HCT116 (cell line): ENCODE measurements around the gene LUC7L. TPM values are rescaled to one million over a fixed set of nuclear protein-coding genes. Genes with fewer than 3 reads are reported as not detected.

Source experiments
- ATAC-seq: fragments of 200-7000 bp; cut with Tn5 transposase; 2 replicates; pipeline ENCODE4 v1.9.1; 2020; ENCODE audit warnings: mild to moderate bottlenecking, moderate library complexity
- BruUV-seq: library from RNA; stranded (reverse); fragments of 400-500 nt; replicated peaks from 2 replicates; lab custom pipeline; 2021; lab: Mats Ljungman, UMichigan
- CTCF ChIA-PET: fragments of 300-600 bp; sonication (Branson Sonifier 250); formaldehyde crosslinking; loops from one replicate; lab custom pipeline; 2021; ENCODE audit warnings: antibody characterized with exemption; lab: Charles Lee
- POLR2A ChIA-PET: fragments of 300-600, 350-600 bp; sonication (Branson Sonifier 250); formaldehyde crosslinking; loops from one replicate; lab custom pipeline; 2021; ENCODE audit warnings: antibody characterized with exemption; lab: Charles Lee
- RAD21 ChIA-PET, 2 experiments: fragments of 300-600 bp; sonication (Branson Sonifier 250); formaldehyde crosslinking; loops; one replicate each; lab custom pipeline; 2023; ENCODE audit warnings: low total read pairs in 2 of 2; ENCODE audit not compliant: uncharacterized antibody in 2 of 2, unreplicated experiment in 2 of 2, low non-redundant PET in 1 of 2; lab: Charles Lee
- DNase-seq: peaks from one replicate; pipeline ENCODE4 v3.0.0-alpha.2; 2010; ENCODE audit warnings: low read depth, low spot score
- H2AFZ ChIP-seq: fragments of 200-600 bp; shearing (Covaris generic), sonication (generic); 2 replicates; pipeline ENCODE4 v1.6.1; 2017; ENCODE audit warnings: low read depth, mixed run types, mixed read lengths, antibody characterized with exemption, low read length; ENCODE audit not compliant: poor library complexity, severe bottlenecking
- H3K27ac ChIP-seq: 2 replicates; pipeline ENCODE4 v1.5.1; 2012; ENCODE audit warnings: low read depth, low read length
- H3K27me3 ChIP-seq: fragments of 200-600 bp; sonication (generic); 2 replicates; pipeline ENCODE4 v1.6.1; 2016; ENCODE audit warnings: mixed run types, low read length, mixed read lengths; ENCODE audit not compliant: insufficient read depth
- H3K36me3 ChIP-seq, 2 experiments: fragments of 200-500 bp in 1 of 2; fragments of 200-600 bp in 1 of 2; sonication (Bioruptor generic) in 1 of 2; sonication (generic) in 1 of 2; 2 replicates each; pipeline versions ENCODE4 v1.5.1 to v1.6.1; 2014 to 2016; ENCODE audit warnings: low read length in 2 of 2, inconsistent platforms in 1 of 2, mixed read lengths in 1 of 2, mixed run types in 1 of 2; ENCODE audit not compliant: insufficient read depth in 2 of 2, control insufficient read depth in 1 of 2
- H3K4me1 ChIP-seq, 2 experiments: fragments of 200-600 bp in 1 of 2; sonication (generic) in 1 of 2; 2 replicates each; pipeline versions ENCODE4 v1.5.1 to v1.6.1; 2012 to 2017; ENCODE audit warnings: low read length in 2 of 2, inconsistent platforms in 1 of 2, mild to moderate bottlenecking in 1 of 2, mixed read lengths in 1 of 2, mixed run types in 1 of 2, moderate library complexity in 1 of 2; ENCODE audit not compliant: insufficient read depth in 2 of 2, control insufficient read depth in 1 of 2
- H3K4me2 ChIP-seq: fragments of 200-600 bp; sonication (generic); 2 replicates; pipeline ENCODE4 v1.6.1; 2017; ENCODE audit warnings: mixed run types, low read length, mixed read lengths
- H3K4me3 ChIP-seq, 2 experiments: fragments of 200-600 bp in 1 of 2; sonication (generic) in 1 of 2; replicated peaks in 1 of 2; 2 replicates each; pipeline ENCODE4 v1.5.1; 2011 to 2016; ENCODE audit warnings: low read length in 2 of 2, control low read depth in 1 of 2, low read depth in 1 of 2, mild to moderate bottlenecking in 1 of 2, mixed read lengths in 1 of 2, mixed run types in 1 of 2
- H3K79me2 ChIP-seq: fragments of 200-600 bp; sonication (generic); 2 replicates; pipeline ENCODE4 v1.6.1; 2017; ENCODE audit warnings: mild to moderate bottlenecking, mixed run types, low read length, moderate library complexity, mixed read lengths; ENCODE audit not compliant: insufficient read depth
- H3K9ac ChIP-seq: fragments of 200-600 bp; sonication (generic); 2 replicates; pipeline ENCODE4 v1.6.1; 2016; ENCODE audit warnings: low read length, mixed read lengths
- H3K9me2 ChIP-seq: fragments of 200-600 bp; sonication (generic), shearing (Covaris generic); 2 replicates; pipeline ENCODE4 v1.6.1; 2017; ENCODE audit warnings: mixed run types, mild to moderate bottlenecking, moderate library complexity; ENCODE audit not compliant: insufficient read depth
- H3K9me3 ChIP-seq, 2 experiments: fragments of 200-500 bp in 1 of 2; fragments of 200-600 bp in 1 of 2; sonication (Bioruptor generic) in 1 of 2; sonication (generic) in 1 of 2; 2 replicates each; pipeline ENCODE4 v1.6.1; 2014 to 2017; ENCODE audit warnings: low read length in 2 of 2, mixed read lengths in 2 of 2, inconsistent platforms in 1 of 2, low read depth in 1 of 2, mild to moderate bottlenecking in 1 of 2, mixed run types in 1 of 2, moderate library complexity in 1 of 2; ENCODE audit not compliant: control insufficient read depth in 1 of 2, insufficient read depth in 1 of 2
- H4K20me1 ChIP-seq: fragments of 200-600 bp; sonication (generic), shearing (Covaris generic); 2 replicates; pipeline ENCODE4 v1.6.1; 2017; ENCODE audit warnings: mixed run types, mild to moderate bottlenecking, moderate library complexity; ENCODE audit not compliant: insufficient read depth
- CBX3 ChIP-seq: IDR thresholded peaks from 2 replicates; pipeline ENCODE4 v1.6.1; 2012; ENCODE audit warnings: low read depth
- CEBPB ChIP-seq: IDR thresholded peaks from 2 replicates; pipeline ENCODE4 v1.6.1; 2012; ENCODE audit warnings: low read depth
- ELF1 ChIP-seq: IDR thresholded peaks from 2 replicates; pipeline ENCODE4 v1.6.1; 2012; ENCODE audit warnings: low read depth, borderline replicate concordance
- FOSL1 ChIP-seq: IDR thresholded peaks from 2 replicates; pipeline ENCODE4 v1.6.1; 2012; ENCODE audit warnings: low read depth
- POLR2A ChIP-seq: IDR thresholded peaks from 2 replicates; pipeline ENCODE4 v1.7.0; 2011; ENCODE audit warnings: borderline replicate concordance; ENCODE audit not compliant: insufficient read depth, insufficient read length; ENCODE audit errors: extremely low read depth
- POLR2AphosphoS5 ChIP-seq: IDR thresholded peaks from 2 replicates; pipeline ENCODE4 v1.6.1; 2011; ENCODE audit warnings: mild to moderate bottlenecking, low read depth, low read length, moderate library complexity
- RAD21 ChIP-seq: IDR thresholded peaks from 2 replicates; pipeline ENCODE4 v1.6.1; 2012; ENCODE audit warnings: low read depth, mild to moderate bottlenecking
- SIN3A ChIP-seq: IDR thresholded peaks from 2 replicates; pipeline ENCODE4 v1.6.1; 2012; ENCODE audit warnings: low read depth
- SP1 ChIP-seq: IDR thresholded peaks from 2 replicates; pipeline ENCODE4 v1.6.1; 2012; ENCODE audit warnings: low read depth
- TCF7L2 ChIP-seq: IDR thresholded peaks from 2 replicates; pipeline ENCODE4 v1.7.0; 2011; ENCODE audit warnings: borderline replicate concordance, inconsistent platforms; ENCODE audit not compliant: insufficient read depth, insufficient read length; ENCODE audit errors: extremely low read depth
- ZFX ChIP-seq: fragments of 450-650 bp; IDR thresholded peaks from 2 replicates; pipeline ENCODE4 v1.6.1; 2017
- ZNF274 ChIP-seq: fragments of 200-500 bp; sonication (Bioruptor generic); IDR thresholded peaks from 2 replicates; pipeline ENCODE4 v1.6.1; 2014; ENCODE audit warnings: mild to moderate bottlenecking, low read depth, low read length, inconsistent platforms
- intact Hi-C: fragments of 100-400 bp; cut with micrococcal nuclease; formaldehyde crosslinking; loops from 2 replicates; pipeline ENCODE4 v1.10.0; 2022
- total RNA-seq: library from RNA; stranded (reverse); gene quantifications from one replicate; pipeline ENCODE4 v1.2.1, GENCODE V29; 2021; ENCODE audit not compliant: unreplicated experiment
- TF ChIP-seq, protein P1 (sequence below): IDR thresholded peaks from 2 replicates; pipeline ENCODE4 v1.6.1; 2012; ENCODE audit warnings: low read depth

The LUC7L gene
- total RNA-seq, 1 experiment from 2014 or later, result 50.5 TPM

DNA sequence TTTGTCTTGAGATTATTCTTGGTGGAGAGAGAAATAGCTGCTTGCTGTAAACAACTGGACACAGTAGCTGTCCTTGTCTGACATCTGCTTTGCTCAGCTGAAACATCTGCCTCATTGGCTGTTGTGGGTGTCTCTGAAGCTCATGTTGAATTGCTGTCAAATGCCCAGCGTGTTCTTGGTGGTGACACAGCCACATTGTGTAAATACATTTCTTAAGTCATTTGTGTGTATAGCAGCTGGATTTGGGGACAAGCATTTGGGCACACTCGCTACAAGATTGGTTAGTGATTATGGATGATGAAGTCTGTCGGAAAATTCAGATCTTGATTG is 10.7 kb upstream of the LUC7L start:
- no peak overlapping the region for H3K27ac ChIP-seq
- H3K9me2 ChIP-seq, result no peaks in the 10 kb centered on the region
- no peaks in the 10 kb centered on the region for H3K27me3 ChIP-seq
- ChIA-PET CTCF (no interaction called here), RAD21 (no interaction called here), POLR2A (no interaction called here)
- H3K79me2 ChIP-seq, result no peaks in the 10 kb centered on the region
- H3K4me2 ChIP-seq, result no peak overlapping the region
- no peaks in the 10 kb centered on the region for H4K20me1 ChIP-seq
- TF ChIP-seq CBX3, result no peak
- no peak for TF ChIP-seq ELF1
- TF ChIP-seq TCF7L2, result no peak
- TF ChIP-seq SIN3A, result no peak
- no peak for TF ChIP-seq FOSL1
- no peak for TF ChIP-seq CEBPB
- TF ChIP-seq RAD21, result no peak
- TF ChIP-seq SP1, result no peak
- TF ChIP-seq, protein P1, sequence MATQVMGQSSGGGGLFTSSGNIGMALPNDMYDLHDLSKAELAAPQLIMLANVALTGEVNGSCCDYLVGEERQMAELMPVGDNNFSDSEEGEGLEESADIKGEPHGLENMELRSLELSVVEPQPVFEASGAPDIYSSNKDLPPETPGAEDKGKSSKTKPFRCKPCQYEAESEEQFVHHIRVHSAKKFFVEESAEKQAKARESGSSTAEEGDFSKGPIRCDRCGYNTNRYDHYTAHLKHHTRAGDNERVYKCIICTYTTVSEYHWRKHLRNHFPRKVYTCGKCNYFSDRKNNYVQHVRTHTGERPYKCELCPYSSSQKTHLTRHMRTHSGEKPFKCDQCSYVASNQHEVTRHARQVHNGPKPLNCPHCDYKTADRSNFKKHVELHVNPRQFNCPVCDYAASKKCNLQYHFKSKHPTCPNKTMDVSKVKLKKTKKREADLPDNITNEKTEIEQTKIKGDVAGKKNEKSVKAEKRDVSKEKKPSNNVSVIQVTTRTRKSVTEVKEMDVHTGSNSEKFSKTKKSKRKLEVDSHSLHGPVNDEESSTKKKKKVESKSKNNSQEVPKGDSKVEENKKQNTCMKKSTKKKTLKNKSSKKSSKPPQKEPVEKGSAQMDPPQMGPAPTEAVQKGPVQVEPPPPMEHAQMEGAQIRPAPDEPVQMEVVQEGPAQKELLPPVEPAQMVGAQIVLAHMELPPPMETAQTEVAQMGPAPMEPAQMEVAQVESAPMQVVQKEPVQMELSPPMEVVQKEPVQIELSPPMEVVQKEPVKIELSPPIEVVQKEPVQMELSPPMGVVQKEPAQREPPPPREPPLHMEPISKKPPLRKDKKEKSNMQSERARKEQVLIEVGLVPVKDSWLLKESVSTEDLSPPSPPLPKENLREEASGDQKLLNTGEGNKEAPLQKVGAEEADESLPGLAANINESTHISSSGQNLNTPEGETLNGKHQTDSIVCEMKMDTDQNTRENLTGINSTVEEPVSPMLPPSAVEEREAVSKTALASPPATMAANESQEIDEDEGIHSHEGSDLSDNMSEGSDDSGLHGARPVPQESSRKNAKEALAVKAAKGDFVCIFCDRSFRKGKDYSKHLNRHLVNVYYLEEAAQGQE, result no peak
- no peak for TF ChIP-seq POLR2AphosphoS5
- no peak for TF ChIP-seq ZNF274
- no peak for TF ChIP-seq ZFX
- TF ChIP-seq POLR2A, result no peak
- intact Hi-C loops, result no loop called here
- no peak overlapping the region for H3K9ac ChIP-seq
- peaks cover 0 to 4% of the 10 kb centered on the region in 2 experiments; a peak in 2 of 4 replicates for H3K4me1 ChIP-seq
- no peak overlapping the region for H3K4me3 ChIP-seq
- H3K36me3 ChIP-seq, result no peaks in the 10 kb centered on the region
- H2AFZ ChIP-seq, result no peak overlapping the region
- H3K9me3 ChIP-seq, result no peaks in the 10 kb centered on the region
- ATAC-seq (no peak), DNase-seq (no peak)
- no TSS peak for BruUV-seq
